Esophagus squamous epithelium (tissue), 4 donors: ENCODE results near the gene SZT2.

ENCODE experiments used
- CTCF ChIP-seq, 6 experiments: fragments of 450-650 bp in 4 of 6; fragments of 200-600 bp in 2 of 6; sonication (generic) in 2 of 6; IDR thresholded peaks; one replicate each; pipeline ENCODE4 v1.5.1; 2016 to 2019; ENCODE audit warnings: antibody characterized with exemption in 6 of 6, mild to moderate bottlenecking in 4 of 6, moderate library complexity in 4 of 6
- POLR2A ChIP-seq, 4 donors: fragments of 450-650 bp; IDR thresholded peaks; one replicate each; pipeline ENCODE4 v1.6.1; 2017; ENCODE audit warnings: antibody characterized with exemption in 4 of 4, mild to moderate bottlenecking in 4 of 4, moderate library complexity in 3 of 4

GRCh38 chr1:43449708-43450069 is 60.0 kb downstream of the SZT2 start:
- TF ChIP-seq CTCF (IDR thresholded peaks at IDR 0.05) (no peak), POLR2A (IDR thresholded peaks at IDR 0.05) (no peak)
